GM12865 (cell line): ENCODE measurements around the gene GAMT.

ENCODE experiments used
- DNase-seq: peaks from one replicate; pipeline ENCODE4 v3.0.0; 2010; ENCODE audit warnings: low read depth
- H3K4me3 ChIP-seq: 2 replicates; pipeline ENCODE4 v1.5.1; 2011; ENCODE audit warnings: mild to moderate bottlenecking, low read depth, low read length, control low read depth
- CTCF ChIP-seq: IDR thresholded peaks from 2 replicates; pipeline ENCODE4 v1.5.1; 2011; ENCODE audit warnings: low read length, control low read depth, low read depth, inconsistent platforms; ENCODE audit not compliant: insufficient read depth; ENCODE audit errors: missing control alignments

Gene GAMT

GRCh38 chr19:1418496-1418775 lies 17.1 kb upstream of the GAMT start:
- TF ChIP-seq CTCF: no peak
- DNase-seq: no peak
- no peak overlapping the region for H3K4me3 ChIP-seq

GRCh38 chr19:1417681-1418495 lies 16.5 kb upstream of the GAMT start:
- H3K4me3 ChIP-seq: no peak overlapping the region
- TF ChIP-seq CTCF: no peak
- no peak for DNase-seq

- no peak for TF ChIP-seq CTCF
- no peak overlapping the region for H3K4me3 ChIP-seq
- DNase-seq: no peak
Observed at GRCh38 chr19:1417145-1417544, 15.8 kb upstream of the GAMT start.

- H3K4me3 ChIP-seq: no peak overlapping the region
- no peak for DNase-seq
- TF ChIP-seq CTCF: no peak
Observed at GRCh38 chr19:1416014-1416841, 14.9 kb upstream of the GAMT start.

GRCh38 chr19:1412995-1413800 lies 11.9 kb upstream of the GAMT start:
- no peak overlapping the region for H3K4me3 ChIP-seq
- peak; percentile 56 for DNase-seq
- no peak for TF ChIP-seq CTCF

GRCh38 chr19:1412323-1412923 lies 11.1 kb upstream of the GAMT start:
- no peak for DNase-seq
- no peak overlapping the region for H3K4me3 ChIP-seq
- no peak for TF ChIP-seq CTCF
